Measurements from ENCODE around the gene AANAT.
A peak's percentile ranks its signal among the peaks of the same experiment; 100 is the strongest.
"Not testable (repeated sequence)": the region's sequence is repeated elsewhere in the genome, so short reads cannot be mapped to it uniquely, and the experiment has no call there.

Gene AANAT

GRCh38 chr17:76506408-76507345 is 39.3 kb downstream of the AANAT start:
- no peak for DNase-seq (ENCODE audit: low read depth in 2 of 2)

- not testable (repeated sequence) for DNase-seq (ENCODE audit: low read depth in 2 of 2)
Measured at GRCh38 chr17:76508472-76509063, 41.2 kb downstream of the AANAT start.

DNA sequence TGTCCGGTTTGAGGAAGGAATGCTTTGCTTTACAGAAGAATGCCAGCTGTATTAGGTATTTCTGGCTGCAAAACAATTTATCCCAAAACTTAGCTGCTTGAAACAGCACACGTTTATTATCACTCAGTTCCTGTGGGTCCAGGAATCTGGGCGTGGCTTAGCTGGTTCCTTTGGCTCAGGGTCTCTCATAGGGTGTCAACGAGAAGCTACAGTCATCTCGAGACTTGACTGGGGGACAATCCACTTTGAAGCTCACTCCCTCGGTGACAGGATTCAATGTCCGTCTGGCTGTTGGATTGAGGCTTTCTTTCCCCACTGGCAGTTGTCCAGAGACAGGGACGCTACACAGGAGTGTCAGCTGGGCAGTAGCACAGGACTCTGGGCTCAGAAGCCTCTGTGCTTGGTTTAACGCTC is 43.4 kb downstream of the AANAT start:
- no peak for DNase-seq (ENCODE audit: low read depth in 2 of 2)

DNA sequence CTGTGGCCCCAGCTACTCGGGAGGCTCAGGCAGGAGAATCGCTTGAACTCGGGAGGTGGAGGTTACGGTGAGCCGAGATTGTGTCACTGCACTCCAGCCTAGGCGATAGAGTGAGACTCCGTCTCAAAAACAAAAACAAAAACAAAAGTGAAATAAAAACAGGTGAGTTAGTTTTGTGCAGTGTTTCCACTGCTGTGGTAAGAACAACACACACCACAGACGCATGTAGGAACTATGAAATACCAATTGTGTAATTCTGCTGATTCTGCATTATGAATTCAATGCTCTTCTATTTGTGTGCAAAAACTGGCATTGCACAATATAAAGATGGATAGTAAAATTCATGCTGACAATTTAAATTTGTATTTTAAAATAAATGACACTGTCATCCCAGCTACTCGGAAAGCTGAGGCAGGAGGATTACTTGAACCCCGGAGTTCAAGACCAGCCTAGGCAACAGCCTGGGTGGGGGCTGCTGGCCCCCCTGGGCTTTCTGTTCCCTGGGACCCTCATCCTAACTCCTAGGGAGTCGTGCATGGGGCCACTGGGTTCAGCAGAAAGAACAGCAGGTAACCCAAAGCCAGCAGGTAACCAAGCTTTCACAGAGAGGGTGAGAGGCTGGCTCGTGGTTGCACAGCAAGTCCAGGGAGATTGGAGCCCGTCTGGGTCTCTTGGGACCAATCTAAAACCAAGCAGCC is 44.4 kb downstream of the AANAT start:
- DNase-seq (ENCODE audit: low read depth in 2 of 2): no peak

DNA sequence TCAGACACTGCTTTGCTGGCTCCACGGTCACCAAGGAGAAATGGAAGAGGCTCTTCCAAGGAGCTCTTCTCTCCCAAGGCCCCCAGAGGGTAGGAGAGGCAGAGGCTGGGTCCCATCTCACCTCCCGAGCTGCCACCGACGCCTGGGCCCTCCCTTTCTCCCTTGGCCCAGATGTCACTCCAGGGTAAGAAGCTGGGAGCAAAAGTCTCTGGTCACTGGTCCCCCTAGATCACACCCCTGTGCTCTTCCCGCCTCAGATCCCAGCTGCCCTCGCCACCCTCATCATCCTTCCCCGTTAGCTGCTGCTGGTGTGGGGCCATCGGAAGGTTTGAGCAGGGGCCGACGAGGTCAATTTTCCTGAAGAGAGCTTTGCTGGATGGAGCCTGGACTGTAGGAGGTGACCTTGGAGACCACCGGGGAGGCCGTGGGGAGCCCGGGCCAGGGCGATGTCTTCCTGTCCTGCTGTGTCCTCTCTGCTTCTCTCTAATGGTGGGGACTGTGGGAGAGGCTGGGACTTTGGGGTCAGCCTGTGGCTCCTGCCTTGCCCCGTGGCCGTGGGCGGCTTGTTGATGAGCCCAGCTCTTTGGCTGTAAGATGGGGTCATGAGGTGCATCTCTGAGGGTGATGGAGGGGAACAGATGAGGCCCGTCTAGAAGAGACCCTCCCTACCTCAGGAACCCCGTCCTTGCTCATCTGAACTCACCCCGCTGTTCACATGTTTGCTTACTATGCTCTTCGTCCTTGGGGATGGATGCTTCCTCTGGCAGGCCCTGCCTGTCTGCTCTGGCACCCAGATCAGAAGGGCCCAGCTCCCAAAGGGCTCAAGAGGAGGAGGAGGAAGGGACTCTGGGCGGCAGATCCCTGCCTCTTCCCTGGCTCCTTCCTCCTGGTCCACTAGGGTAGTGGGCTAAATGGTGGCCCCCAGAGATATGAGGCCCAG is 45.2 kb downstream of the AANAT start:
- no peak for DNase-seq (ENCODE audit: low read depth in 2 of 2)

DNA sequence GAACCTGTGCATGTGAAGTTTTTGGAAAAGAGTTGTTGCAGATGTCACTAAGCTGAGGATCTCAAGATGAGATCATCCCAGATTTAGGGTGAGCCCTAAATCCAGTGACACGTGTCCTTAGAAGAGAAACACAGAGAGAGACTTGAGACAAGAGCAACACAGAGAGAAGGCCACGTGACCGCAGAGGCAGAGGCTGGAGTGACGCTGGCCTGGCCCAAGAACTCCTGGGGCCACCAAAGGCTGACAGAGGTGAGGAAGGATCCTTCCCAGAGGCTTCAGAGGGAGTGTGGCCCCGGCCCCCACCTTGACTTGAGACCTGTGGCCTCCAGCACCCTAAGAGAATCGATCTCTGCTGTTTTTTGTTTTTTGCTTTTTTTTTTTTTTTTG is 45.9 kb downstream of the AANAT start:
- DNase-seq (ENCODE audit: low read depth in 2 of 2): no peak

DNA sequence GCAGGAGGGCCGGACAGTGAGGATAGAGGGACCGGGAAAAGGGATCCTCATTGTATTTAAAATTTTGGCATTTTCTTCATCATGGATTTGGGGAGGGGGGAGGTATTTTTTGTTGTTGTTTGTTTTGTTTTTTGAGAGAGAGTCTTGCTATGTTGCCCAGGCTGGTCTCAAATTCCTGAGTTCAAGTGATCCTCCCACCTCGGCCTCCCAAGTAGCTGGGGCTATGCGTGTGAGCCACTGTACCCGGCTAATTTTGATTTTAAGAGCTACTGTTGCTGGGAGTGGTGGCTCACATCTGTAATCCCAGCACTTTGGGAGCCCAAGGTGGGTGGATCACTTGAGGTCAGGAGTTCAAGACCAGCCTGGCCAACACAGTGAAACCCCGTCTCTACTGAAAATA is 47.0 kb downstream of the AANAT start:
- DNase-seq (ENCODE audit: low read depth in 2 of 2): not testable (repeated sequence)

DNA sequence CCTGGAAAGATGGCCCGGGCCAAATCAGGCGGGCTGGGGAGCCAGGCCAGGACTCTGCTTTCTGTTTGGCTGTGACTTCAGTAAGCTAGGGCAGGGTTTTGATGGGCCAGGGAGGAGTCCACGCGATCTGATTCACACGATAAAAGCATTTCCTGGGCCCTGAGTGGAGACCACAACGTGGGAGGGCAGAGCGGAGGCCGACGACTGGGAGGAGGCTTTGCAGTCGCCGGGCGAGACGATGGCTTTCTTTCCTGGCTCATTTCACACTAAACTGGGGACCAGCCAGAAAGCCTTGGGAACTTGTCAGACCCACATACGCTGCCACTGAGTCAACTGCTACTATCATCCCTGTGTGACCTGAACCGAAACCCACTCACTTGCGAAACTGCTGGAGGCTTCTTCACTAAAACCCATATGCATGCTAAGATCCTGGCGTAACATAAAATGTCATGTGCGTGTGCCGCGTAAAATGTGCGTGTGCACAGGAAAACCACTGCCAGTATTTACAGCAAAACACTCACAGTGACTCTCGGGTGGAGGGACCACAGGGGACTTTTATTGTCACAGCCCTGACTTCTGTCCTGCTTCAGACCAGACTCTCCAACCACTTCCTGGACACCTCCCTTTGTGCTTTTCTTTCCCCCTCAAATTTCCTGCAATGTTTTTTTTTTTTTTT is 48.0 kb downstream of the AANAT start:
- peak; percentile 56 to 60 for DNase-seq (ENCODE audit: low read depth in 2 of 2)

GRCh38 chr17:76517638-76518038 is 50.2 kb downstream of the AANAT start:
- DNase-seq (ENCODE audit: low read depth in 2 of 2): no peak

- DNase-seq (ENCODE audit: low read depth in 2 of 2): no peak
Measured at GRCh38 chr17:76519048-76519966, 51.9 kb downstream of the AANAT start.

Data from fibroblast of skin of left biceps (primary cell).